GM20000 (cell line): ENCODE measurements around the gene NUDT2.
"Not testable (repeated sequence)": the region's sequence is repeated elsewhere in the genome, so short reads cannot be mapped to it uniquely, and the experiment has no call there.

Experiments used
- DNase-seq: peaks from one replicate; pipeline ENCODE4 v3.0.0; 2012; ENCODE audit warnings: low spot score
- TF ChIP-seq, protein P1 (sequence below): IDR thresholded peaks from 2 replicates; pipeline ENCODE4 v1.5.1; 2012; ENCODE audit warnings: mild to moderate bottlenecking, control low read depth; ENCODE audit errors: extremely low read depth, missing control alignments

Gene NUDT2

DNA sequence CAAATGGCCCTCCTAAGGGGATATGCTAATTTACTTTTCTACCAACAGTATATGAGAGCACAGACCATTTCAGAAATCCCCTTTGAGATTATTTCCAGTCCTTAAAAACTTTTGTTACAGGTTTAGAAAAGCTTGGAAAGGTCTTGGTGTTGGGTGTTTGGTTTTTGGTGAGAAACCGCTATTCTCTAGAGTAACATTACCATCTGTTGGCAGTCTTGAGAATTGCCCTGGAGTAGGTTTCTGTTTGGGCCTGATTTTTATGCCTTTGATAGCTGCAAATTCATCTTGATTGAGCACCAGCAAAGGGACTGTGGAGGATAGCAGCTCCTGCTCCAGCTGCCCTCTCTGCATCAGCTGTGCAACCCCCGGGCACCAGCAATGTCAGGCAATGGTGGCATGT, 8.0 kb downstream of the NUDT2 start:
- TF ChIP-seq, protein P1, sequence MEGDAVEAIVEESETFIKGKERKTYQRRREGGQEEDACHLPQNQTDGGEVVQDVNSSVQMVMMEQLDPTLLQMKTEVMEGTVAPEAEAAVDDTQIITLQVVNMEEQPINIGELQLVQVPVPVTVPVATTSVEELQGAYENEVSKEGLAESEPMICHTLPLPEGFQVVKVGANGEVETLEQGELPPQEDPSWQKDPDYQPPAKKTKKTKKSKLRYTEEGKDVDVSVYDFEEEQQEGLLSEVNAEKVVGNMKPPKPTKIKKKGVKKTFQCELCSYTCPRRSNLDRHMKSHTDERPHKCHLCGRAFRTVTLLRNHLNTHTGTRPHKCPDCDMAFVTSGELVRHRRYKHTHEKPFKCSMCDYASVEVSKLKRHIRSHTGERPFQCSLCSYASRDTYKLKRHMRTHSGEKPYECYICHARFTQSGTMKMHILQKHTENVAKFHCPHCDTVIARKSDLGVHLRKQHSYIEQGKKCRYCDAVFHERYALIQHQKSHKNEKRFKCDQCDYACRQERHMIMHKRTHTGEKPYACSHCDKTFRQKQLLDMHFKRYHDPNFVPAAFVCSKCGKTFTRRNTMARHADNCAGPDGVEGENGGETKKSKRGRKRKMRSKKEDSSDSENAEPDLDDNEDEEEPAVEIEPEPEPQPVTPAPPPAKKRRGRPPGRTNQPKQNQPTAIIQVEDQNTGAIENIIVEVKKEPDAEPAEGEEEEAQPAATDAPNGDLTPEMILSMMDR, result no peak
- no peak for DNase-seq

DNA sequence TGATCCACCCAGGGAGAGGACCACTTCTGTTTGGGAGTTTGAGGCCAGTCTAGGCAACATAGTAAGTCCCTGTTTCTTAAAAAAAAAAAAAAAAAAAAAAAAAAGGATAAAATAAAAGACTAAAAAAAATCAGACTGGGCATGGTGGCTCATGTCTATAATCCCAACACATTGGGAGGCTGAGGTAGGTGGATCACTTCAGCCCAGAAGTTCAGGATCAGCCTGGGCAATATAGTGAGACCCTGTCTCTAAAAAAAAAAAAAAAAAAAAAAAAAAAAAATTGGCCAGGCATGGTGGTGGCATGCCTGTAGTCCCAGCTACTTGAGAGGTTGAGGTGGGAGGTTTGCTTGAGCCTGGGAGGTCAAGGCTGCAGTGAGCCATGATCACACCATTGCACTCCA, 8.7 kb downstream of the NUDT2 start:
- DNase-seq, result not testable (repeated sequence)

DNA sequence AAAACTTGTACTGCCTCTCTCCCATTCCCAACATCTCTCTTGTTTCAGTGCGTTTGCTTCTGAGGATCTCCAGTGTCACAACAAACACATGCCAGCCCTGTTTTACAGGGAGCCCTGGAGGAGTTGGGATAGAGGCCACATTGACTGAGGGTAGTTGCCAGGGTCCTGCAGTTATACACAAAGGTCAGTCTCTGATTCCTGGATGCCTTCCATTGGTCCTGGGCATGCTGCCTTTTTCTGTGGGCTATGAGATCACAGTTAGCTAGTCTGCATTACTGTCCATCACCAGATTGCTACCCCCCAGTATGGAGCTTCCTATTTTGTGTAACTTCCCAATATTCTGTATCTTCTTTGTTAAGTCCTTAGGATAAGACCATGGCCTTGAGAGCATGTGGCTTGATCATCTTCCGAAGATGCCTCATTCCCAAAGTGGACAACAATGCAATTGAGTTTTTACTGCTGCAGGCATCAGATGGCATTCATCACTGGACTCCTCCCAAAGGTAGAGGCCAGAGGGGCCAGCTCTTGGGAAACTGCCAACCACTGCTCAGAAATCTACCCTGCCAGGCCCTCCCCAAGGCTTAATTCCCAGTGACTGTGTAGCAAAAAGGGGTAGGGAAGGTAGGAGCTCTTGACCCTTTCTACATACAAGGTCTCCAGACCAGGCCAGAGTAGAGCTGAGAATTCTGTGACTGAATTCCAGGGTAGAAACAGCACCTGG, 9.5 kb downstream of the NUDT2 start:
- TF ChIP-seq, protein P1, result no peak
- DNase-seq, result no peak

DNA sequence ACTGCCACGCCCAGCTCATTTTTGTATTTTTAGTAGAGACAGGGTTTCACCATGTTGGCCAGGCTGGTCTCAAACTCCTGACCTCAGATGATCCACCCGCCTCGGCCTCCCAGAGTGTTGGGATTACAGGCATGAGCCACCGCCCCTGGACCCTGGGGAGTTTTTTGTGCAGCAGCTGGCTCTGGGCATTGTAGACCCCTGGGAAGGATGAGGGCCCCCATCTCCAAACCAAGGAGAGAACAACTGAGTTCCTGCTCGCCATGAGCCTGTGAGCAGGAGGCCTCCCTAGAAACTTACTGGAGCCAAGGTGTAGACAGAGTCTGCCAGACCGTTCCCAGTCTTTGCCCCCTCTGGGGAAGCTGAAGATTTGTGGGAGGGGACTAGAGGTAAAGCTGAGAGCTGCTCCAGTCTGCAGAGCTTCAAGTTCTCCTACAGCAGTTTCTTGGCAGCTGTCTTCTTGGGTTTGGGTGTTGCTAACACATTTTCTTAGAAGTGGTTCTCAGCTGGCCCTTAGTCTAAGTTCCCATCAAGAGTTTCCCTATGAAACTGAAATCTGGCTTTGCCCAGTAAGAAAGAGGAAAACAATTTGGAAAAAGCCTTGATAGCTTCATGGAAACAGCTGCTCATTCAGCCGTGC, 12.4 kb downstream of the NUDT2 start:
- TF ChIP-seq, protein P1, result no peak
- DNase-seq, result no peak

DNA sequence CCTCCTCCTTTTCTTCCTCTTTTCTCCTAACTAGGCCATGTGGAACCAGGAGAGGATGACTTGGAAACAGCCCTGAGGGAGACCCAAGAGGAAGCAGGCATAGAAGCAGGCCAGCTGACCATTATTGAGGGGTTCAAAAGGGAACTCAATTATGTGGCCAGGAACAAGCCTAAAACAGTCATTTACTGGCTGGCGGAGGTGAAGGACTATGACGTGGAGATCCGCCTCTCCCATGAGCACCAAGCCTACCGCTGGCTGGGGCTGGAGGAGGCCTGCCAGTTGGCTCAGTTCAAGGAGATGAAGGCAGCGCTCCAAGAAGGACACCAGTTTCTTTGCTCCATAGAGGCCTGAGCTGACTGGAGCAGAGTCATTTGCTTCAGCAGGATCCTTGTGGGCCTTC, 13.7 kb downstream of the NUDT2 start:
- TF ChIP-seq, protein P1, result no peak
- no peak for DNase-seq

DNA sequence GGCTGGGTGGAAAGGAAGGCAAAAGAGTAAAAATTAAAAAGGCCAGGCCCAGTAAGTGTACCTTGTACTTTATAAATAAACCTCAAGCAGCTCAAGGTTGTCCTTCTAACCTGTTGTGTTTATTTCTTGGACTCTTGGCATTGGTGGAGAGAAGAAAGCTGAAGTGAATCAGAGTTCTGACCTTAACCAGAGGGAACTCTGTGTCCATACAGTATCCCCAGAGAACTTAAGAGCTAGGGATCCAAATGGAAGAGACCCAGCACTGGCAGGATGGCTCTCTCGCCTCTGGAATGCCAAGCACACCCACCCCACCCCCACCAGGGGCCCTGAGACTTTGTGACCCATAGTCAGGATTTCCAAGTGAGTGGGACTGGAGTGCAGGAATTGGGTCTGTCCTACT, 14.2 kb downstream of the NUDT2 start:
- no peak for DNase-seq
- TF ChIP-seq, protein P1, result no peak

DNA sequence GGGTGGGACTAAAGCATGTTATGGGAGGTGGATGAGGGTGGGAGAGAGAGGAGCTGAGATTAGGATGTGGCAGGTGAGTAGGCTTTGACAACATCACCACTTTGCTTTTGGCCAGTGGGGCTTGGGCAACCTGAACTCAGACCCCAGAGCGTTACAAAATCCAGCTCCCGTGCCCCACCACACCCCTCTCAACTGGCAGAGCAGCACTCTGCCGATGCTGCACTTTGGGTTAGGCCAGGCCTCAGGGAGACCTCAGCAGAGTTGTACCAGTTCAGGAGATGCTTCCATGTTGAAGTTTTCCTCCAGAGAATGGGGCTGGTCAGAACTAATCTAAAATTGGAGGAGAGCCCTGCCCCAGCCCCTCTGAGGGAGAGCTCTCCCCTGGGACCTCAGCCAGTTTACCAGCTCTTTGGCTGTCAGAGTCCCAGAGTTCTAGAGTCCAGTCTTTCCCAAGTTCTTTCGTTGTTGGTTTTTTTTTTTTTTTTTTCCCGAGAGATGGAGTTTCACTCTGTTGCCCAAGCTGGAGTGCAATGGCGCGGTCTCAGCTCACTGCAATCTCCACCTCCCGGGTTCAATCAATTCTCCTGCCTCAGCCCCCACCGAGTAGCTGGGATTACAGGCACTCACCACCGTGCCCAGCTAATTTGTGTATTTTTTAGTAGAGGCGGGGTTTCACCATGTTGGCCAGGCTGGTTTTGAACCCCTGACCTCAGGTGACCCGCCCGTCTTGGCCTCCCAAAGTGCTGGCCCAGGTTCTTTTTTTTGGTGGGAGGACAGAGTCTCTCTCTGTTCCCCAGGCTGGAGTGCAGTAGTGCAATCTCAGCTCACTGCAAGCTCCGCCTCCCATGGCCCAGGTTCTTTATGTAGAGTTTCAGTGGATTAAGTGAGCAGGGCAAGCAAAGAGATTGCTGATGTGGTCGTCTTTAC, 17.8 kb downstream of the NUDT2 start:
- TF ChIP-seq, protein P1, result no peak
- no peak for DNase-seq
